Measurements from ENCODE around the gene ROGDI. TPM values are rescaled to one million over a fixed set of nuclear protein-coding genes. Genes with fewer than 3 reads are reported as not detected.

ROGDI gene
- total and polyA plus RNA-seq, 4 donors, result 42.3 to 134 (median 89.7) TPM

- Histone ChIP-seq H3K4me3 (ENCODE audit: low read depth, low read length) (no peak overlapping the region), H3K36me3 (ENCODE audit: control insufficient read depth, insufficient read depth, low read length) (peaks cover 84% of the 10 kb centered on the region), H3K27ac (ENCODE audit: low read depth, low read length) (no peak overlapping the region), H3K27me3 (ENCODE audit: control insufficient read depth, insufficient read depth, low read length) (no peaks in the 10 kb centered on the region), H3K4me1 (ENCODE audit: control insufficient read depth, insufficient read depth, low read length) (no peaks in the 10 kb centered on the region), H3K9me3 (ENCODE audit: control insufficient read depth, insufficient read depth, low read length) (no peaks in the 10 kb centered on the region)
- 89% methylated on average over 7 of the region's 8 CpGs for WGBS (ENCODE audit: insufficient coverage)
- DNase-seq (ENCODE audit: low read depth in 4 of 6, low spot score in 6 of 6), result no peak
Measured at GRCh38 chr16:4825196-4825595, 22.8 kb upstream of the ROGDI start.

- WGBS (ENCODE audit: insufficient coverage), result 90% methylated on average over 6 of the region's 6 CpGs
Measured at GRCh38 chr16:4820652-4821051, 18.2 kb upstream of the ROGDI start.

GRCh38 chr16:4814542-4815173, 12.2 kb upstream of the ROGDI start:
- DNase-seq (ENCODE audit: low read depth in 4 of 6, low spot score in 6 of 6), result no peak
- 89% methylated on average over 15 of the region's 16 CpGs for WGBS (ENCODE audit: insufficient coverage)
- no peak overlapping the region for H3K4me3 ChIP-seq (ENCODE audit: low read depth, low read length)
- peaks cover 85% of the 10 kb centered on the region for H3K36me3 ChIP-seq (ENCODE audit: control insufficient read depth, insufficient read depth, low read length)
- no peaks in the 10 kb centered on the region for H3K9me3 ChIP-seq (ENCODE audit: control insufficient read depth, insufficient read depth, low read length)
- no peaks in the 10 kb centered on the region for H3K27me3 ChIP-seq (ENCODE audit: control insufficient read depth, insufficient read depth, low read length)
- H3K4me1 ChIP-seq (ENCODE audit: control insufficient read depth, insufficient read depth, low read length), result peaks cover 4% of the 10 kb centered on the region
- no peak overlapping the region for H3K27ac ChIP-seq (ENCODE audit: low read depth, low read length)

More at GRCh38 chr16:4820652-4821051, 18.2 kb upstream of the ROGDI start:
- no peaks in the 10 kb centered on the region for H3K4me1 ChIP-seq (ENCODE audit: control insufficient read depth, insufficient read depth, low read length)
- no peaks in the 10 kb centered on the region for H3K9me3 ChIP-seq (ENCODE audit: control insufficient read depth, insufficient read depth, low read length)
- no peak overlapping the region for H3K4me3 ChIP-seq (ENCODE audit: low read depth, low read length)
- peaks cover 78% of the 10 kb centered on the region for H3K36me3 ChIP-seq (ENCODE audit: control insufficient read depth, insufficient read depth, low read length)
- no peaks in the 10 kb centered on the region for H3K27me3 ChIP-seq (ENCODE audit: control insufficient read depth, insufficient read depth, low read length)
- H3K27ac ChIP-seq (ENCODE audit: low read depth, low read length), result no peak overlapping the region
- no peak for DNase-seq (ENCODE audit: low read depth in 4 of 6, low spot score in 6 of 6)

GRCh38 chr16:4814046-4814445, 11.6 kb upstream of the ROGDI start:
- Histone ChIP-seq H3K9me3 (ENCODE audit: control insufficient read depth, insufficient read depth, low read length) (no peaks in the 10 kb centered on the region), H3K27me3 (ENCODE audit: control insufficient read depth, insufficient read depth, low read length) (no peaks in the 10 kb centered on the region), H3K27ac (ENCODE audit: low read depth, low read length) (no peak overlapping the region), H3K36me3 (ENCODE audit: control insufficient read depth, insufficient read depth, low read length) (peaks cover 85% of the 10 kb centered on the region), H3K4me3 (ENCODE audit: low read depth, low read length) (no peak overlapping the region), H3K4me1 (ENCODE audit: control insufficient read depth, insufficient read depth, low read length) (peaks cover 4% of the 10 kb centered on the region)
- DNase-seq (ENCODE audit: low read depth in 4 of 6, low spot score in 6 of 6), result no peak

GRCh38 chr16:4813251-4814003, 11.0 kb upstream of the ROGDI start:
- Histone ChIP-seq H3K27ac (ENCODE audit: low read depth, low read length) (no peak overlapping the region), H3K36me3 (ENCODE audit: control insufficient read depth, insufficient read depth, low read length) (peaks cover 79% of the 10 kb centered on the region), H3K4me1 (ENCODE audit: control insufficient read depth, insufficient read depth, low read length) (peaks cover 4% of the 10 kb centered on the region), H3K9me3 (ENCODE audit: control insufficient read depth, insufficient read depth, low read length) (no peaks in the 10 kb centered on the region), H3K4me3 (ENCODE audit: low read depth, low read length) (no peak overlapping the region), H3K27me3 (ENCODE audit: control insufficient read depth, insufficient read depth, low read length) (no peaks in the 10 kb centered on the region)
- DNase-seq (ENCODE audit: low read depth in 4 of 6, low spot score in 6 of 6), result no peak
- 95% methylated on average over 16 of the region's 16 CpGs for WGBS (ENCODE audit: insufficient coverage)

GRCh38 chr16:4811773-4812172, 9.3 kb upstream of the ROGDI start:
- Histone ChIP-seq H3K4me3 (ENCODE audit: low read depth, low read length) (no peak overlapping the region), H3K9me3 (ENCODE audit: control insufficient read depth, insufficient read depth, low read length) (no peaks in the 10 kb centered on the region), H3K36me3 (ENCODE audit: control insufficient read depth, insufficient read depth, low read length) (peaks cover 74% of the 10 kb centered on the region), H3K4me1 (ENCODE audit: control insufficient read depth, insufficient read depth, low read length) (peaks cover 4% of the 10 kb centered on the region), H3K27me3 (ENCODE audit: control insufficient read depth, insufficient read depth, low read length) (no peaks in the 10 kb centered on the region), H3K27ac (ENCODE audit: low read depth, low read length) (no peak overlapping the region)
- DNase-seq (ENCODE audit: low read depth in 4 of 6, low spot score in 6 of 6), result no peak
- 95% methylated on average over 9 of the region's 9 CpGs for WGBS (ENCODE audit: insufficient coverage)

- DNase-seq (ENCODE audit: low read depth in 4 of 6, low spot score in 6 of 6), result no peak
- Histone ChIP-seq H3K4me1 (ENCODE audit: control insufficient read depth, insufficient read depth, low read length) (peaks cover 4% of the 10 kb centered on the region), H3K27me3 (ENCODE audit: control insufficient read depth, insufficient read depth, low read length) (no peaks in the 10 kb centered on the region), H3K36me3 (ENCODE audit: control insufficient read depth, insufficient read depth, low read length) (peaks cover 75% of the 10 kb centered on the region), H3K9me3 (ENCODE audit: control insufficient read depth, insufficient read depth, low read length) (no peaks in the 10 kb centered on the region), H3K27ac (ENCODE audit: low read depth, low read length) (no peak overlapping the region), H3K4me3 (ENCODE audit: low read depth, low read length) (no peak overlapping the region)
- 97% methylated on average over 3 of the region's 3 CpGs for WGBS (ENCODE audit: insufficient coverage)
Measured at GRCh38 chr16:4811242-4811641, 8.8 kb upstream of the ROGDI start.

GRCh38 chr16:4806280-4806679, 3.8 kb upstream of the ROGDI start:
- peaks cover 12% of the 10 kb centered on the region for H3K4me1 ChIP-seq (ENCODE audit: control insufficient read depth, insufficient read depth, low read length)
- H3K4me3 ChIP-seq (ENCODE audit: low read depth, low read length), result no peak overlapping the region
- H3K27ac ChIP-seq (ENCODE audit: low read depth, low read length), result no peak overlapping the region
- H3K9me3 ChIP-seq (ENCODE audit: control insufficient read depth, insufficient read depth, low read length), result no peaks in the 10 kb centered on the region
- H3K27me3 ChIP-seq (ENCODE audit: control insufficient read depth, insufficient read depth, low read length), result no peaks in the 10 kb centered on the region
- H3K36me3 ChIP-seq (ENCODE audit: control insufficient read depth, insufficient read depth, low read length), result peaks cover 59% of the 10 kb centered on the region
- 97% methylated on average over 3 of the region's 6 CpGs for WGBS (ENCODE audit: insufficient coverage)
- no peak for DNase-seq (ENCODE audit: low read depth in 4 of 6, low spot score in 6 of 6)

- 94% methylated on average over 11 of the region's 11 CpGs for WGBS (ENCODE audit: insufficient coverage)
- Histone ChIP-seq H3K27me3 (ENCODE audit: control insufficient read depth, insufficient read depth, low read length) (no peaks in the 10 kb centered on the region), H3K9me3 (ENCODE audit: control insufficient read depth, insufficient read depth, low read length) (no peaks in the 10 kb centered on the region), H3K36me3 (ENCODE audit: control insufficient read depth, insufficient read depth, low read length) (peaks cover 59% of the 10 kb centered on the region), H3K4me1 (ENCODE audit: control insufficient read depth, insufficient read depth, low read length) (peaks cover 22% of the 10 kb centered on the region), H3K4me3 (ENCODE audit: low read depth, low read length) (no peak overlapping the region), H3K27ac (ENCODE audit: low read depth, low read length) (no peak overlapping the region)
- DNase-seq (ENCODE audit: low read depth in 4 of 6, low spot score in 6 of 6), result no peak
Measured at GRCh38 chr16:4805231-4805630, 2.8 kb upstream of the ROGDI start.

Data from spinal cord (tissue), 10 donors.